K562 (cell line): Measurements from ENCODE around the gene CFAP20DC.

Experiments used
- CTCF ChIP-seq, 3 experiments: IDR thresholded peaks in 2 of 3; conservative IDR thresholded peaks in 1 of 3; 2 replicates each; pipeline ENCODE4 v1.5.1; 2011 to 2012; ENCODE audit warnings: low read length in 3 of 3, mild to moderate bottlenecking in 3 of 3, control low read depth in 2 of 3, improper control_type of control experiment in 1 of 3, inconsistent platforms in 1 of 3, low read depth in 1 of 3, mixed read lengths in 1 of 3, moderate library complexity in 1 of 3; ENCODE audit not compliant: insufficient read depth in 2 of 3
- ELF2 ChIP-seq: fragments of 250-450 bp; sonication (Bioruptor Pico); IDR thresholded peaks from 2 replicates; pipeline ENCODE4 v1.5.0; 2021; ENCODE audit warnings: mild to moderate bottlenecking
- ELF4 ChIP-seq: fragments of 450-650 bp; formaldehyde crosslinking; IDR thresholded peaks from 2 replicates; pipeline ENCODE4 v1.4.0; 2022; ENCODE audit warnings: missing genetic modification characterization
- NR1H2 ChIP-seq: sonication (generic); formaldehyde crosslinking; IDR thresholded peaks from 2 replicates; pipeline ENCODE4 v1.4.0; 2020; ENCODE audit warnings: mild to moderate bottlenecking, missing genetic modification reagents
- POLR2A ChIP-seq: fragments of 450-650 bp; conservative IDR thresholded peaks from 2 replicates; pipeline ENCODE4 v1.6.1; 2016
- RBM39 ChIP-seq: fragments of 200-400 bp; formaldehyde crosslinking; optimal IDR thresholded peaks from 2 replicates; pipeline ENCODE3; 2018; ENCODE audit warnings: low read depth, low read length
- YY1 ChIP-seq, 3 experiments: IDR thresholded peaks; 2 replicates each; pipeline ENCODE4 v1.6.1; 2011; ENCODE audit warnings: low read length in 2 of 3, mild to moderate bottlenecking in 2 of 3, moderate library complexity in 2 of 3, borderline replicate concordance in 1 of 3, control low read depth in 1 of 3, low read depth in 1 of 3; ENCODE audit not compliant: insufficient read depth in 3 of 3, insufficient replicate concordance in 2 of 3, control insufficient read depth in 1 of 3, insufficient read length in 1 of 3; ENCODE audit errors: extremely low read depth in 1 of 3
- ZBTB5 ChIP-seq: fragments of 450-650 bp; IDR thresholded peaks from 2 replicates; pipeline ENCODE4 v1.6.1; 2017; ENCODE audit warnings: antibody characterized with exemption

GRCh38 chr3:58696093-58696492 lies 353.7 kb downstream of the CFAP20DC start:
- TF ChIP-seq ELF4 (CRISPR knock-in tag): no peak
- TF ChIP-seq CTCF (IDR thresholded peaks at IDR 0.05 in 2 of 3, conservative IDR thresholded peaks at IDR 0.05 in 1 of 3; ENCODE audit: insufficient read depth in 2 of 3, low read depth in 1 of 3, low read length in 3 of 3): no peak
- TF ChIP-seq NR1H2: no peak
- TF ChIP-seq RBM39: no peak
- no peak for TF ChIP-seq YY1 (IDR thresholded peaks at IDR 0.05; ENCODE audit: borderline replicate concordance in 1 of 3, control insufficient read depth in 1 of 3, extremely low read depth in 1 of 3, insufficient read depth in 3 of 3, insufficient read length in 1 of 3, insufficient replicate concordance in 2 of 3, low read depth in 1 of 3, low read length in 2 of 3)
- no peak for TF ChIP-seq ELF2 (CRISPR knock-in tag)
- no peak for TF ChIP-seq POLR2A
- no peak for TF ChIP-seq ZBTB5
